ENCODE measurements around the gene JAZF1. TPM values are rescaled to one million over a fixed set of nuclear protein-coding genes. Genes with fewer than 3 reads are reported as not detected.
A peak's percentile ranks its signal among the peaks of the same experiment; 100 is the strongest.

Gene JAZF1
- total and polyA plus RNA-seq, 5 donors from 2014 or later = 6.4 to 30.7 (median 7.6) TPM

DNA sequence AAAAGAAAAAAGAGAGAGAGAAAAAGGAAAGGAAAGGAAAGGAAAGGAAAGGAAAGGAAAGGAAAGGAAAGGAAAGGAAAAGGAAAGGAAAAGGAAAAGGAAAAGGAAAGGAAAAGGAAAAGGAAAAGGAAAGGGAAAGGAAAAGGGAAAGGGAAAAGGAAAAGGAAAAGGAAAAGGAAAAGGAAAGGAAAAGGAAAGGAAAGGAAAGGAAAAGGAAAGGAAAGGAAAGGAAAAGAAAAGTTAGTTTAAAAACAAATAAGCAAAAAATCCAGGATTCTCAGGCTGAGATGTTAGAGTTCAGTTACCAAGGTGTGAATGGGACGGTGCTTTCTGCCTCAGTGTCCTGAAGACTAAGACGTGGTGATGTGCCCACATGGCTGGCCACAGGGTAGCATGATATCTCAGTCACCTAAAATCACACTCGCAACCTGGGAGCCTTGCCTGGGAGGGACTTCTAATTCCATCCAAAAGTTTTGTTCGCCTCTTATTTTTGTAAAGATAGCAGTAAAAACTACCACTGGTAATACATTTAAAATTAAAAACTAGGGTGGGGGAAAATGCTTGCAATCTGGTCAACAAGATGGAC lies 70.1 kb downstream of the JAZF1 start:
- no peaks in the 10 kb centered on the region for H3K27me3 ChIP-seq (ENCODE audit: control insufficient read depth, insufficient read depth, low read length)
- peaks cover 2% of the 10 kb centered on the region for H3K36me3 ChIP-seq (ENCODE audit: control insufficient read depth, insufficient read depth, low read length)
- DNase-seq (no peak), ATAC-seq (ENCODE audit: low read depth in 2 of 2) (no peak)
- H3K4me1 ChIP-seq (ENCODE audit: control insufficient read depth, insufficient read depth, low read length, poor library complexity, severe bottlenecking) = no peaks in the 10 kb centered on the region
- H3K36me3 Mint-ChIP-seq = peaks cover 8% of the 10 kb centered on the region
- no peak overlapping the region for H3K4me3 ChIP-seq (ENCODE audit: low read depth, low read length)
- H3K27ac ChIP-seq (ENCODE audit: insufficient read depth, low read length, poor library complexity, severe bottlenecking) = no peak overlapping the region
- H3K27ac Mint-ChIP-seq = no peak overlapping the region
- H3K4me1 Mint-ChIP-seq = peaks cover 0 to 17% (median 14%) of the 10 kb centered on the region in 4 donors
- H3K9me3 Mint-ChIP-seq = no peaks in the 10 kb centered on the region
- no peak overlapping the region for H3K4me3 Mint-ChIP-seq
- no peaks in the 10 kb centered on the region for H3K9me3 ChIP-seq (ENCODE audit: control insufficient read depth in 2 of 2, low read length in 2 of 2)
- no peaks in the 10 kb centered on the region for H3K27me3 Mint-ChIP-seq

DNA sequence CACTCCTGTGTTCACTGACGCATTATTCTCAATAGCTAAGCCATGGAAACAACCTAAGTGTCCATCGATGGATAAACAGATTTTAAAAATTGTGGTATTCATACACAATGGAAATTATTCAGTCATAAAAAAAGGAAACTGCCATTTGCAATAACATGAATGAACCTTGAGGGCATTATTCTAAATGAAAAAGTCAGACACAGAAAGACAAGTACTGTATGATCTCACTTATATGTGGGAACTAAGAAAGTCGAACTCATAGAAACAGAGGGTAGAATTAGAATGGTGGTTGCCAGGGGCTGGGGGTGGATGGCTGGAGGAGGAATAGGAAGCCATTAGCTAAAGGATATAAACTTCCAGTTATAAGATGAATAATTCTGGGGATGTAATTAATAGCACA lies 71.8 kb downstream of the JAZF1 start:
- Histone ChIP-seq H3K27ac (ENCODE audit: insufficient read depth, low read length, poor library complexity, severe bottlenecking) (no peak overlapping the region), H3K27me3 (ENCODE audit: control insufficient read depth, insufficient read depth, low read length) (no peaks in the 10 kb centered on the region), H3K4me3 (ENCODE audit: low read depth, low read length) (no peak overlapping the region), H3K36me3 (ENCODE audit: control insufficient read depth, insufficient read depth, low read length) (no peaks in the 10 kb centered on the region), H3K9me3 (ENCODE audit: control insufficient read depth in 2 of 2, low read length in 2 of 2) (no peaks in the 10 kb centered on the region), H3K4me1 (ENCODE audit: control insufficient read depth, insufficient read depth, low read length, poor library complexity, severe bottlenecking) (no peaks in the 10 kb centered on the region)
- no peak for ATAC-seq (ENCODE audit: low read depth in 2 of 2)
- Mint-ChIP-seq H3K9me3 (no peaks in the 10 kb centered on the region), H3K27me3 (no peaks in the 10 kb centered on the region), H3K36me3 (peaks cover 14% of the 10 kb centered on the region), H3K27ac (no peak overlapping the region), H3K4me1 (peaks cover 12 to 20% (median 15%) of the 10 kb centered on the region in 4 donors), H3K4me3 (no peak overlapping the region)
- no peak for DNase-seq

DNA sequence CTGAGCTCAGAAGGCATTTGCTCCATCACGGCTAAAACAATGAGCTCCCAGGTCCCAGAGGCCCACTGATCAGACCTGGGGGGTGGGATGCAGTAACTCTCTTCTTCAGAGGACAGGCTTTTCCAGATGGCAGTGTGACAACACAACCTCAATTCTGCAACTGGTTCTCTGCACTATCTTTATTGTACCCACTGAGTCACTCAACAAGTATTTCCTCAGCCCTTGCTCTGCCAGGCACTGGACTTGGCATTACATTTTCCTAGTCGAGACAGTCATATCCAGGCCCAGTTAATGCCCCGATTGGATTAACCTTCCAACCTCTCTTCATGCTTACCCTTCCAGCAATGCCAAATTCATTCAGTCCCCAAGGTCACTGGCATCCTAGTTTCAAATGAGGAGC lies 72.6 kb downstream of the JAZF1 start:
- Histone ChIP-seq H3K27me3 (ENCODE audit: control insufficient read depth, insufficient read depth, low read length) (no peaks in the 10 kb centered on the region), H3K4me3 (ENCODE audit: low read depth, low read length) (no peak overlapping the region), H3K27ac (ENCODE audit: insufficient read depth, low read length, poor library complexity, severe bottlenecking) (no peak overlapping the region), H3K9me3 (ENCODE audit: control insufficient read depth in 2 of 2, low read length in 2 of 2) (no peaks in the 10 kb centered on the region), H3K36me3 (ENCODE audit: control insufficient read depth, insufficient read depth, low read length) (no peaks in the 10 kb centered on the region), H3K4me1 (ENCODE audit: control insufficient read depth, insufficient read depth, low read length, poor library complexity, severe bottlenecking) (no peaks in the 10 kb centered on the region)
- peaks cover 12 to 24% (median 18%) of the 10 kb centered on the region in 4 donors for H3K4me1 Mint-ChIP-seq
- H3K4me3 Mint-ChIP-seq = no peak overlapping the region
- H3K27ac Mint-ChIP-seq = no peak overlapping the region
- H3K27me3 Mint-ChIP-seq = no peaks in the 10 kb centered on the region
- H3K36me3 Mint-ChIP-seq = peaks cover 18% of the 10 kb centered on the region
- H3K9me3 Mint-ChIP-seq = no peaks in the 10 kb centered on the region
- DNase-seq (no peak), ATAC-seq (ENCODE audit: low read depth in 2 of 2) (no peak)

DNA sequence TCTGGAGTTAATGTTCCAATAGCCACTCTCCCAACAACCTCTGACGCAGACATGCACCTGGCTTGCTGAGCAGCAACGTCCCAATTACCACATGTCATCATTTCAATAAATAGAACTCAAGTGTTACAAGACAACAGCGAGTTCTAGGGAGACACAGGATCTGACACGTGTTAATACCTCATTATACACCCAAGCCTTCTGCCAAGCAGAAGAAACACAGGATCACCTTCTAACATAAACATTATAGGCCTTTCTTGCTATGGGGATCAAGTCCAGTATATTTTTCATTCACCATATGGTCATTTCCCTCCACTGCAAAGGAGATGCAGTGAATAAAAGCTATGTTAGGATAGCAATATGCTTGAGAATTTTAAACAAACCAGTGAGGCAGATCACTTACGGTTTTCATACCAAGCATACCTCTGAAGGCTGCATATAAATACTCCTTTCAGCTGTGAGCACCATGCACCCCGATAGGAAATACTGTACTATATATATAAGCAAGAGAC lies 74.2 kb downstream of the JAZF1 start:
- H3K27me3 ChIP-seq (ENCODE audit: control insufficient read depth, insufficient read depth, low read length) = no peaks in the 10 kb centered on the region
- no peak for ATAC-seq (ENCODE audit: low read depth in 2 of 2)
- Mint-ChIP-seq H3K36me3 (peaks cover 18% of the 10 kb centered on the region), H3K27ac (peak overlapping the region in 1 of 3 donors; percentile 19), H3K27me3 (no peaks in the 10 kb centered on the region), H3K4me3 (no peak overlapping the region), H3K4me1 (peaks cover 12 to 23% (median 18%) of the 10 kb centered on the region in 4 donors), H3K9me3 (no peaks in the 10 kb centered on the region)
- H3K4me1 ChIP-seq (ENCODE audit: control insufficient read depth, insufficient read depth, low read length, poor library complexity, severe bottlenecking) = no peaks in the 10 kb centered on the region
- H3K4me3 ChIP-seq (ENCODE audit: low read depth, low read length) = no peak overlapping the region
- no peak overlapping the region for H3K27ac ChIP-seq (ENCODE audit: insufficient read depth, low read length, poor library complexity, severe bottlenecking)
- H3K36me3 ChIP-seq (ENCODE audit: control insufficient read depth, insufficient read depth, low read length) = no peaks in the 10 kb centered on the region
- no peak for DNase-seq
- no peaks in the 10 kb centered on the region for H3K9me3 ChIP-seq (ENCODE audit: control insufficient read depth in 2 of 2, low read length in 2 of 2)

DNA sequence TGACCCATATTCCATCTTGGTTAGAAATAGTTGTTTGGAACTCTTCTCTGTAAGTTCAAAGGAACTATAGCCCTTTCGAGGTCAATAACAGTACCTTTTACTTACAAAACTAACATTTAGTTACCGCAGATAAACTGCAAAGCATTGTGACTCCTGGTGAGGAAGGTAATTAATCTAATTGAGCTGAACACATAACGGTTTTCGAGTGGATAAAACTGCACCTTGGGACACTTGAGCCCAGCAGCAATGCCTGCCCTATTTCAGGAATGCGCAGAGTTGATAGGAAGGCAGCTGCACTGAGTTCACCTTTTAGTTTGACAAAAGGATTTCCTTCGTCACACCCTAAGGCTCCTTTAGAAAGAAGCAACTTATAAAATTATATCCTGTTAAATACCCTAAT lies 75.4 kb downstream of the JAZF1 start:
- H3K36me3 Mint-ChIP-seq = peaks cover 18% of the 10 kb centered on the region
- no peaks in the 10 kb centered on the region for H3K27me3 Mint-ChIP-seq
- DNase-seq = no peak
- no peaks in the 10 kb centered on the region for H3K9me3 ChIP-seq (ENCODE audit: control insufficient read depth in 2 of 2, low read length in 2 of 2)
- H3K4me1 ChIP-seq (ENCODE audit: control insufficient read depth, insufficient read depth, low read length, poor library complexity, severe bottlenecking) = no peaks in the 10 kb centered on the region
- no peak for ATAC-seq (ENCODE audit: low read depth in 2 of 2)
- H3K27ac Mint-ChIP-seq = no peak overlapping the region
- no peak overlapping the region for H3K4me3 ChIP-seq (ENCODE audit: low read depth, low read length)
- no peaks in the 10 kb centered on the region for H3K9me3 Mint-ChIP-seq
- H3K27me3 ChIP-seq (ENCODE audit: control insufficient read depth, insufficient read depth, low read length) = no peaks in the 10 kb centered on the region
- H3K4me1 Mint-ChIP-seq = peaks cover 12 to 23% (median 18%) of the 10 kb centered on the region in 4 donors
- H3K36me3 ChIP-seq (ENCODE audit: control insufficient read depth, insufficient read depth, low read length) = peaks cover 4% of the 10 kb centered on the region
- H3K27ac ChIP-seq (ENCODE audit: insufficient read depth, low read length, poor library complexity, severe bottlenecking) = no peak overlapping the region
- H3K4me3 Mint-ChIP-seq = no peak overlapping the region

DNA sequence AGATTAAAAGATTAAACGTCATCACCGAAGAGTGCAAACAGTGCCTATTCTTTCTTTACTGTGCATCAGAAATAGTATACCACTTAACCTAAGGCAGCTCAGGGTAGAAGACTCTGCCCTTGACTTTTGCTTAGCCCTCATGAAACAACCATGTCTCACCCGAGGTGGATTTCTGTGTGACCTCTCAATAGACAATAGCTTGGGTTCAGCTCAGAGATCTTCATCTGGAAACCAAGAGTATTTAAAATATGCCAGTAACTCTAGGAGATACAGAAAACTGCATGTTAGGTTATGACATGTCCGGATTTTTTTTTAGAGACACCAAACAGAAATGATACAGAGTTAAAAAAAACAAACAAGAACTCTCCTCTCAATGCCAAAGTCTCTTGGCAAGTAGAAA lies 75.8 kb downstream of the JAZF1 start:
- H3K4me1 Mint-ChIP-seq = peaks cover 12 to 23% (median 18%) of the 10 kb centered on the region in 4 donors
- no peaks in the 10 kb centered on the region for H3K27me3 Mint-ChIP-seq
- DNase-seq (no peak), ATAC-seq (ENCODE audit: low read depth in 2 of 2) (no peak)
- no peaks in the 10 kb centered on the region for H3K4me1 ChIP-seq (ENCODE audit: control insufficient read depth, insufficient read depth, low read length, poor library complexity, severe bottlenecking)
- H3K27ac ChIP-seq (ENCODE audit: insufficient read depth, low read length, poor library complexity, severe bottlenecking) = no peak overlapping the region
- no peak overlapping the region for H3K27ac Mint-ChIP-seq
- H3K9me3 ChIP-seq (ENCODE audit: control insufficient read depth in 2 of 2, low read length in 2 of 2) = no peaks in the 10 kb centered on the region
- no peaks in the 10 kb centered on the region for H3K27me3 ChIP-seq (ENCODE audit: control insufficient read depth, insufficient read depth, low read length)
- peaks cover 4% of the 10 kb centered on the region for H3K36me3 ChIP-seq (ENCODE audit: control insufficient read depth, insufficient read depth, low read length)
- no peaks in the 10 kb centered on the region for H3K9me3 Mint-ChIP-seq
- peaks cover 18% of the 10 kb centered on the region for H3K36me3 Mint-ChIP-seq
- H3K4me3 ChIP-seq (ENCODE audit: low read depth, low read length) = no peak overlapping the region
- H3K4me3 Mint-ChIP-seq = no peak overlapping the region

DNA sequence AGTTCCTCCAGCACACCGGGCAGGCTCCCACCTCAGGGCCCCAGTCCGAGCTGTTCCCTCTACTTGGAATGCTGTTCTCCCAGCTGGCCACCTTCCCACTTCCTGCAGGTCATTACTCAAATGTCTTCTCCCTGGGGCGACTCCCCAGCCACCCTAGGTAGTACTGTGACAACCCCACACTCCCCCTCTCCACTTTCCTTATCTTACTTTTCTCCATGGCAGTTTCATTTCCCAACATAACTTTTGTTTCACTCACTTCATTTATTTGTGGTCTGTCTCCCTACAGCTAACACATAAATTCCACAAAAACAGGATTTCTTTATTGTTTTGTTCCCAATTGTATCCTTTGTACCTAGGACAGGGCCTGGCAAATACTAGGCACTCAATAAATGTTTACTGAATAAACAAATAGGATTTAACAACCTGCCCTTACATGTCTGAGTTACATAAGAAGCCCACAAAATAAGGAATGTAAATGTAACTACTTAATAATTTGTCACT lies 76.5 kb downstream of the JAZF1 start:
- no peaks in the 10 kb centered on the region for H3K9me3 Mint-ChIP-seq
- no peak for DNase-seq
- peak overlapping the region in 1 of 4 donors; percentile 27 for H3K4me3 Mint-ChIP-seq
- H3K27ac ChIP-seq (ENCODE audit: insufficient read depth, low read length, poor library complexity, severe bottlenecking) = no peak overlapping the region
- H3K4me1 Mint-ChIP-seq = peaks cover 6 to 20% (median 18%) of the 10 kb centered on the region in 4 donors
- ATAC-seq (ENCODE audit: low read depth in 2 of 2) = no peak
- H3K4me3 ChIP-seq (ENCODE audit: low read depth, low read length) = no peak overlapping the region
- peak overlapping the region in 2 of 3 donors; percentile 22 to 38 for H3K27ac Mint-ChIP-seq
- peaks cover 18% of the 10 kb centered on the region for H3K36me3 Mint-ChIP-seq
- H3K27me3 ChIP-seq (ENCODE audit: control insufficient read depth, insufficient read depth, low read length) = no peaks in the 10 kb centered on the region
- no peaks in the 10 kb centered on the region for H3K9me3 ChIP-seq (ENCODE audit: control insufficient read depth in 2 of 2, low read length in 2 of 2)
- H3K36me3 ChIP-seq (ENCODE audit: control insufficient read depth, insufficient read depth, low read length) = peaks cover 4% of the 10 kb centered on the region
- no peaks in the 10 kb centered on the region for H3K27me3 Mint-ChIP-seq
- H3K4me1 ChIP-seq (ENCODE audit: control insufficient read depth, insufficient read depth, low read length, poor library complexity, severe bottlenecking) = no peaks in the 10 kb centered on the region

DNA sequence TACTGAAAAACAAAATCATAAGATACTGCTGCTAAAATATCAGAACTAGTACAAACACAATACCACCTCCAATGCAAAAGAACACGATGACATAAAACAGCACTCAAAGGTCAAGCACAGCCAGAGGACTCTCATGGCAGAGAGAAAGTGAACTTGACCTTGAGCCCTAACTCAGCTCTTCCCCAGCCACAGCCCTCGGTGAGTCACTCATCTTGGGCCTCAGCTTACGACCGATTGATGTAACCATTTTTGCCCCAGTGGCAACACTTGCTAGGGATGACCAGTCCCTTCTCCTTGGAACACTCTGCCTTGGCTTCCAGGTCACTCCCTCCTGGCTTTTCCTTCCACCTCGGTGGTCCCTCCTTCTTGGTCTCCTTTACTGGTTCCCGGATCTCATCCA lies 77.8 kb downstream of the JAZF1 start:
- Histone ChIP-seq H3K4me1 (ENCODE audit: control insufficient read depth, insufficient read depth, low read length, poor library complexity, severe bottlenecking) (no peaks in the 10 kb centered on the region), H3K27me3 (ENCODE audit: control insufficient read depth, insufficient read depth, low read length) (no peaks in the 10 kb centered on the region), H3K36me3 (ENCODE audit: control insufficient read depth, insufficient read depth, low read length) (peaks cover 4% of the 10 kb centered on the region), H3K9me3 (ENCODE audit: control insufficient read depth in 2 of 2, low read length in 2 of 2) (no peaks in the 10 kb centered on the region), H3K4me3 (ENCODE audit: low read depth, low read length) (no peak overlapping the region), H3K27ac (ENCODE audit: insufficient read depth, low read length, poor library complexity, severe bottlenecking) (no peak overlapping the region)
- ATAC-seq (ENCODE audit: low read depth in 2 of 2) = no peak
- Mint-ChIP-seq H3K9me3 (no peaks in the 10 kb centered on the region), H3K27me3 (no peaks in the 10 kb centered on the region), H3K36me3 (peaks cover 10% of the 10 kb centered on the region), H3K4me3 (peak overlapping the region in 2 of 4 donors; percentile 8 to 92), H3K4me1 (peaks cover 0 to 22% (median 15%) of the 10 kb centered on the region in 4 donors), H3K27ac (peak overlapping the region in 1 of 3 donors; percentile 65)
- no peak for DNase-seq

Measured in CD4-positive, CD25-positive, alpha-beta regulatory T cell (primary cell).